Measurements from ENCODE around the gene PRPF19. TPM values are rescaled to one million over a fixed set of nuclear protein-coding genes. Genes with fewer than 3 reads are reported as not detected.

The PRPF19 gene
- total RNA-seq, 1 donor, result 39.8 TPM

DNA sequence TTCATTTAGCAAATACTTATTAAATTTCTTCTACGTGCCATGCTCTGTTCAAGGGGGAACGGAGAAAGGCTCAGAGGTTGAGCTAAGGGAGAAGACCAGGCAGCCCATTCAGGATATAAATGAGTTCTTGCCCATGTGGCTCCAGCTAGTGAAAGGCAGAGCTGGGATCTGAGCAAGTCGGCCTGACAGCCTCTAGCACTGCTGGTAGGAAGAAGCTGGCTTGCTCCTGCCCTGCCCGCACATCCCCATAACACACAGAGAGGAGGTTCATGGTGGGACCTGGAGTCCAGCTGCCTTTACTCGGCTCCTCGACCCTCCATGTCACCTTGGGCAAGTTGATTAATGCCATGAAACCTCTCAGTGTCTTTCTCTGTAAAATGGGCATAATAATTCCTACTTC is 43.6 kb upstream of the PRPF19 start:
- Histone ChIP-seq H3K4me3 (ENCODE audit: insufficient read depth, low read length) (no peak overlapping the region), H3K9me3 (ENCODE audit: low read depth, low read length) (no peaks in the 10 kb centered on the region), H3K4me1 (ENCODE audit: insufficient read depth, low read length) (peaks cover 5% of the 10 kb centered on the region), H4K20me1 (ENCODE audit: insufficient read depth, low read length) (no peaks in the 10 kb centered on the region), H2AFZ (ENCODE audit: low read length) (no peak overlapping the region), H3K4me2 (ENCODE audit: insufficient read depth, low read length) (no peak overlapping the region), H3K27ac (ENCODE audit: low read depth, low read length) (no peak overlapping the region), H3K79me2 (ENCODE audit: insufficient read depth, low read length) (no peaks in the 10 kb centered on the region), H3K36me3 (ENCODE audit: insufficient read depth, low read length) (no peaks in the 10 kb centered on the region), H3K27me3 (ENCODE audit: insufficient read depth, low read length) (no peaks in the 10 kb centered on the region)
- DNase-seq (ENCODE audit: insufficient read length, low spot score, missing footprints), result no peak
- TF ChIP-seq, protein P1, sequence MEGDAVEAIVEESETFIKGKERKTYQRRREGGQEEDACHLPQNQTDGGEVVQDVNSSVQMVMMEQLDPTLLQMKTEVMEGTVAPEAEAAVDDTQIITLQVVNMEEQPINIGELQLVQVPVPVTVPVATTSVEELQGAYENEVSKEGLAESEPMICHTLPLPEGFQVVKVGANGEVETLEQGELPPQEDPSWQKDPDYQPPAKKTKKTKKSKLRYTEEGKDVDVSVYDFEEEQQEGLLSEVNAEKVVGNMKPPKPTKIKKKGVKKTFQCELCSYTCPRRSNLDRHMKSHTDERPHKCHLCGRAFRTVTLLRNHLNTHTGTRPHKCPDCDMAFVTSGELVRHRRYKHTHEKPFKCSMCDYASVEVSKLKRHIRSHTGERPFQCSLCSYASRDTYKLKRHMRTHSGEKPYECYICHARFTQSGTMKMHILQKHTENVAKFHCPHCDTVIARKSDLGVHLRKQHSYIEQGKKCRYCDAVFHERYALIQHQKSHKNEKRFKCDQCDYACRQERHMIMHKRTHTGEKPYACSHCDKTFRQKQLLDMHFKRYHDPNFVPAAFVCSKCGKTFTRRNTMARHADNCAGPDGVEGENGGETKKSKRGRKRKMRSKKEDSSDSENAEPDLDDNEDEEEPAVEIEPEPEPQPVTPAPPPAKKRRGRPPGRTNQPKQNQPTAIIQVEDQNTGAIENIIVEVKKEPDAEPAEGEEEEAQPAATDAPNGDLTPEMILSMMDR (IDR thresholded peaks at IDR 0.05; ENCODE audit: extremely low read depth, low read depth, low read length), result no peak

DNA sequence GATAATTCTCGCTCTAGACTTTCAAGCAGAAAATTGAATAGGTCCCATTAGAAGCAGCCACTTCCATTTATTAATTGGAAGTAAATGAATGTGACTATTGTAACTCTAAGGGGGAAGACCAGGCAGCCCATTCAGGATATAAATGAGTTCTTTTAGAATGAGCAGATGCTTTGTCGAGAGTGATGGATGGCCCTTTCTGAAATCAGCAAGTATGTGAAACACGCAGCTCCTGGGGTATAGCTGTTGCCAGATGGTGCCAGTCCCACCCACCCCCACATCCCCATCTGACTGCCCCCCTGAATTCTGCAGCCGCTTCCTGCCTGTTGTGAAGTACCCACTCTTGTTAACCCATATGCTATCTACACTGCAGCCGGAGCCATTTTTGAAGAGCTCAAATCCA is 41.9 kb upstream of the PRPF19 start:
- DNase-seq (ENCODE audit: insufficient read length, low spot score, missing footprints), result no peak
- H3K36me3 ChIP-seq (ENCODE audit: insufficient read depth, low read length), result no peaks in the 10 kb centered on the region
- H3K27ac ChIP-seq (ENCODE audit: low read depth, low read length), result no peak overlapping the region
- no peak overlapping the region for H3K4me3 ChIP-seq (ENCODE audit: insufficient read depth, low read length)
- H3K4me1 ChIP-seq (ENCODE audit: insufficient read depth, low read length), result peaks cover 5% of the 10 kb centered on the region
- H3K9me3 ChIP-seq (ENCODE audit: low read depth, low read length), result no peaks in the 10 kb centered on the region
- no peak overlapping the region for H2AFZ ChIP-seq (ENCODE audit: low read length)
- H3K4me2 ChIP-seq (ENCODE audit: insufficient read depth, low read length), result no peak overlapping the region
- H3K79me2 ChIP-seq (ENCODE audit: insufficient read depth, low read length), result no peaks in the 10 kb centered on the region
- TF ChIP-seq, protein P1 (IDR thresholded peaks at IDR 0.05; ENCODE audit: extremely low read depth, low read depth, low read length), result no peak
- peaks cover 4% of the 10 kb centered on the region for H4K20me1 ChIP-seq (ENCODE audit: insufficient read depth, low read length)
- H3K27me3 ChIP-seq (ENCODE audit: insufficient read depth, low read length), result no peaks in the 10 kb centered on the region

DNA sequence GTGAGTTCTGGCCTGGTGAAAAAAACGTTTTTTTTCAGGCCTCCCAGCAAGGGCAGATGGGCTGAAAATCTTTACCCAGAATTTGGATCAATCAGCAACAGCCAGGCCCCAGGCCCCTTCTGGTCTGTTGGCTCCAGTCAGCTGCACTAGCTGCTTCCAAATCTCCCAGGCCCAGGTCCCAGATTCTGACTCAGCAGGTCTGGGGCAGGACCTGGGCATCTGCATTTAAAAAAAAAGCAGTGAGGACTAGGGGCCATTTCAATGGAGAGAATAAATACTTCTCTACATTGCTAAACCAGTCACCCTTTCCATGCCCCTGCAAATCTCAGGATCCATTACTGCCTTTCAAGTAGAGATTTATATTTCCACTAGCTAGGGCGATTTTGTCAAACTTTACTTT is 41.3 kb upstream of the PRPF19 start:
- Histone ChIP-seq H3K36me3 (ENCODE audit: insufficient read depth, low read length) (no peaks in the 10 kb centered on the region), H3K9me3 (ENCODE audit: low read depth, low read length) (no peaks in the 10 kb centered on the region), H3K27ac (ENCODE audit: low read depth, low read length) (no peak overlapping the region), H2AFZ (ENCODE audit: low read length) (no peak overlapping the region), H3K27me3 (ENCODE audit: insufficient read depth, low read length) (no peaks in the 10 kb centered on the region), H3K4me2 (ENCODE audit: insufficient read depth, low read length) (no peak overlapping the region), H3K79me2 (ENCODE audit: insufficient read depth, low read length) (no peaks in the 10 kb centered on the region), H4K20me1 (ENCODE audit: insufficient read depth, low read length) (peaks cover 4% of the 10 kb centered on the region), H3K4me3 (ENCODE audit: insufficient read depth, low read length) (no peak overlapping the region), H3K4me1 (ENCODE audit: insufficient read depth, low read length) (peaks cover 5% of the 10 kb centered on the region)
- TF ChIP-seq, protein P1 (IDR thresholded peaks at IDR 0.05; ENCODE audit: extremely low read depth, low read depth, low read length), result no peak
- DNase-seq (ENCODE audit: insufficient read length, low spot score, missing footprints), result no peak

DNA sequence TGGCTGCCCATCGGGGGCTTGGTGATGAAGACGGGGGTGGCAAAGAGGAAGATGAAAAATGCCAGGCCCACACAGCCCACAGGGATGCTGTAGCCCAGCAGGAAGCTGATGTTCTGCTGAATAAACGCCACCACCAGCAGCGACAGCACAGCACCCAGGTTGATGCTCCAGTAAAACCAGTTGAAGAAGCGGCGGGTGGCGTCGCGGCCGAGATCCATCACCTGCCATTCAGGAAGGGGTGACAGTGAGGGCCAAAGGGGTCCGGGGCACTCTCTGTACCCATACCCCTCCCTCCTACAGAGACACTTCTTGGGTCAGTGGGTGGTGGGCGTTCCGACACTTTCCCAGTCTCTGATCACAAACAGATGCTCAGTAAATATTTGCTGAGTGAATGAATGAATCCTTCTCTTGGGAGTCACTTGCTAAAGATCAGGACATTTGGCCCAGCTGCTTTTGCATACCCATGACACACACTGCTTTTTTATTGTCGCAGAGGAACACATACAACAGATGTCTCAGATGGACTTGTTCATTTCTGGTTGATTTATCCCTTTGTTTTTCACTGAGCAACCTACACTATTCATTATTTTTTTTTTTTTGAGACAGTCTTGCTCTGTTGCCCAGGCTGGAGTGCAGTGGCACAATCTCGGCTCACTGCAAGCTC is 40.3 kb upstream of the PRPF19 start:
- TF ChIP-seq, protein P1 (IDR thresholded peaks at IDR 0.05; ENCODE audit: extremely low read depth, low read depth, low read length), result no peak
- H3K36me3 ChIP-seq (ENCODE audit: insufficient read depth, low read length), result no peaks in the 10 kb centered on the region
- no peak overlapping the region for H3K4me2 ChIP-seq (ENCODE audit: insufficient read depth, low read length)
- H4K20me1 ChIP-seq (ENCODE audit: insufficient read depth, low read length), result peaks cover 4% of the 10 kb centered on the region
- H3K27me3 ChIP-seq (ENCODE audit: insufficient read depth, low read length), result no peaks in the 10 kb centered on the region
- H3K27ac ChIP-seq (ENCODE audit: low read depth, low read length), result no peak overlapping the region
- no peak overlapping the region for H2AFZ ChIP-seq (ENCODE audit: low read length)
- DNase-seq (ENCODE audit: insufficient read length, low spot score, missing footprints), result no peak
- no peaks in the 10 kb centered on the region for H3K4me1 ChIP-seq (ENCODE audit: insufficient read depth, low read length)
- H3K4me3 ChIP-seq (ENCODE audit: insufficient read depth, low read length), result no peak overlapping the region
- no peaks in the 10 kb centered on the region for H3K9me3 ChIP-seq (ENCODE audit: low read depth, low read length)
- no peaks in the 10 kb centered on the region for H3K79me2 ChIP-seq (ENCODE audit: insufficient read depth, low read length)

All from osteoblast (primary cell).